ENCODE results near the gene AGAP1.
"Not testable (repeated sequence)": the region's sequence is repeated elsewhere in the genome, so short reads cannot be mapped to it uniquely, and the experiment has no call there.

The AGAP1 gene

DNA sequence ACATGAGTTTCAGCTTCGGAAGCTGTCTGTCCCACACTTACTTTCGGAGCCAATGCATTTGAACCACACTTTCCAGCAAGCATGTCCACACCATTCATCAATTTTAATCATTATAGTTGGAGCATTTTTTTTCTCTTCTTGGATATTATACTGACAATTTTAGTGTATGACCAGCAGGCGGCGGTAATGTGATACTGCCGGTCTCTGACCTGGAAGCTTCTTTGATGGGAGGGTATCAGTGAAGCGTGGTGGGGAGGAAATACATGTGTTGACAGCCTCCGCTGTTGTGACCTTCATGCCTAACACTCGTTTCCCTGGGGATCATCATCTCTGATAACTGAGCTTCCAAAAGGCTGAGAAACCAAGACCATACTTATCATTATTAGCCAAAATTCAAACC lies 442.6 kb downstream of the AGAP1 start:
- DNase-seq: no peak

DNA sequence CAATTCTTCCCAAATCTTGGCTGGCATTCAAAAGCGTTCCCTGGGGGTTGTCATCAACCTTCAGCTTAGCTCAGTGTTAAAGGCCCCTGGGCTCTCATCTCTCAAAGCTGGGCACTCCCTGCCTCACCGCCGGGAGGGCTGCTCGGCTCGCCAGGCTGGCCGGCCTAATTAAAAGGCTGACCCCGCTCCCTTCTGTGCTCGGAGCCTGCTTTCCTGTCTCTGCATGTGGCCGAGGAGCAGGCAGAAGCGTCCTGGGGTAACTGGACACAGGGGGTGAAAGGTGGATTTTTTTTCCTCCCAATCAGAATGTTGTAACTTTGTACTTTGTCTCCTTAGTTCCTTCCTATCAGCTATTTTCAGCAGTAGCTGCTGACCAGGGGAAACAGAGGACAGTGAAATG lies 443.2 kb downstream of the AGAP1 start:
- DNase-seq: no peak

DNA sequence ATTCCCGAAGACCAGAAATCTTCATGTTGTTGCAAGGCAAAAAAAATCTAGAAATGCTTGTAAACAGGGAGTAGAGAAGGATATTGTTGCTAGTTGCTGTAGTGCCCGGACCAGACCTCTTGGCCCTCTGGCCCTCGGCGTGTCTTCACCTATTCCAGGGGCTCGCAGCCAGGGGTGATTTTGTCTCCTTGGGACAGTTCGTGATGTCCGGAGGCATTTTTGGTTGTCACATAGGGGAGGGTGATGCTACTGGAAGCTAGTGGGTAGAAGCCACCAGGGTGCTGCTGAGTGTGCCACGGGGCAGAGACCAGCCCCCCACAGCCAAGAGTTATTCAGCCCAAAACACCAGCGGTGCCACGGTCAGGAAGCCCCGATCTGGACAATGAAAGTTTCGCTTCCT lies 443.7 kb downstream of the AGAP1 start:
- DNase-seq: no peak

DNA sequence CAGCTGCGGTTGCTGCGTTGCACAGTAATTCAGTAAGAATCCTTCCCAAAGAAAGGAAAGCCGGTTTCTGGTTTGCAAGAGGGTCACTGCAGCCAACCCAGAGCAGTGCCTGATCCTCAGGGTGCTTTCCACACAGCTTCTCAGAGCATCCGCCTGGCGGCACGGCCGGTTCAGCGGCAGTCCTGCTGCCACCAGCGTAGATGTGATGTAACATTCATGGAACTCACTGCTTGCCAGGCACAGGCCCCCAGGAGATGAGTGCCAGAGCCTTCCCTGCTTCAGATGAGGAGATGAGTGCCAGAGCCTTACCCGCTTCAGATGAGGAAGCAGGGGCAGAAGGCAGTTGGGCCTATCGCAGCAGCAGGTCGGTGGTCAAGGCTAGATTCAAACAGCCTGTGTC lies 444.1 kb downstream of the AGAP1 start:
- no peak for DNase-seq

DNA sequence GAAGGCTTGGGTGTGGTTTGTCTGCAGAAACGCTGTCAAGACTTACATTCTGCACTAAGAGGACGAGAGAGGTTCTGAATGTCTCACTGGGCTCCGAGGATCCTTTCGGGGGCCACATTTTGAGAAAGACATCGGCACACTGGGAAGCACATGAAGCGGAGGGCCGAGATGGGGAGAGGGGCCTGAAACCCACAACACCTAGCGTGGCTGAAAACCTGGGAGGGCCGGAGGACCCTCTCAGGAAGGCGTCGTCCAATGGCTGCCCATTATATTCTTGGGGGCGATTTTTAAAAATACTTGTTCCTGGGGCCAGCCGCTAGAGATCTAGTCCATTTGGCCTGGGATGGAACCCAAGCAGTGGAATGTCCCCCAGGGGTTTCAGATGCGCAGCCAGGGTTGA lies 444.8 kb downstream of the AGAP1 start:
- DNase-seq: no peak

DNA sequence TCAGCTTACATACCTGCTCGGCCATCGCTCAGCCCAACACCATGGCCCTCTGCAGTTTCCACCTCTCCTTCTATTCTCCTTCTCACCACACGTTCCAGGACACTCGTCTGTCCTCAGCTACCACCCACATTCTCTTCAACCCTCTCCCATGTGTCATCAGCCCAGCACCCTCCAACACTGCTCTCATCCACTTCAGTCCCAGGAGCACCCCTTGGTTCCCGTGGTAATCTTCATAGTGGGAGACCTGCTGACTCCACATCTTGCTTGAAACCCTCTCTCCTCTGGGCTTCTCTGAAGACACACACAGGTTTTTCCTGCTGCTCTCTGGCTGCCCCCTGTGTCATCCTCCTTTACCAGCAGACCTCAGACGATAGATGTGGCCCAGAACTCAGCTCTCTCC lies 445.6 kb downstream of the AGAP1 start:
- no peak for DNase-seq

DNA sequence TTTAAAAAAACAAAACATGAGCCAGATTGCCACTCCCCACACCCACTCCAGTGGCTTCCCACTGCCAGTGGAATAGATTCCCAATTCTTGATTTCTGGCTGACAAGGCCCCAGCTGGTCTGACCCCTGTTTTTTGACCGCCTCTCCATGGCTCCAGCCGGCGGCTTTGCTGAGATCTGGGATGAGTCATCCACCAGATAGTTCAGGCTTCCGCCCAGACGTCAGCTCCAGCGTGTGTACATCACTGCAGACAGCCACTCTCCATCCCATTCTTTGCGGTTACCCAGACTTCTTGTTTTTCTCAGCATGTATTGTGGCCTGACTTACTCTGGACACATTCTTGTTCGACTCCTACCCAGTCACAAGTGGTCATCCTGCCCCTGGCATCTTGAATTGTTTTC lies 446.5 kb downstream of the AGAP1 start:
- no peak for DNase-seq

DNA sequence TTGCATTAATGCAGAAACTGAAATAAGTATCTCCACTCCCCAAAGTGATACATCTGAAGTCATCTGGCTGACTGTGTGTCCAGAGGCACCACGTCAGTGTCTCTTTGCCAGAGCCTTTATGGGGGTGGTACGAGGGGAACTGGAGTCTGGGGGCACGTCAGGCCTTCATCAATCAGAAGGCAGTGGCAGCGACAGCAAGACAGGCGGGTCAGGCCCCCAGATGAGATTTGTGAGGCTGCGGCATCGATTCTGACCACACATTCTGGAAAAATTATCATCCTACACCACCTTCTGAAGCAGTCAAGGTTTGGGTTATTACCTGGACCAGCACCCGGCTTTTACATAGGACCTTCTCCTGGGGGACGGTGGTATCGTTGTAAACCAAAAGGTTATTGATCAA lies 450.7 kb downstream of the AGAP1 start:
- DNase-seq: no peak

DNA sequence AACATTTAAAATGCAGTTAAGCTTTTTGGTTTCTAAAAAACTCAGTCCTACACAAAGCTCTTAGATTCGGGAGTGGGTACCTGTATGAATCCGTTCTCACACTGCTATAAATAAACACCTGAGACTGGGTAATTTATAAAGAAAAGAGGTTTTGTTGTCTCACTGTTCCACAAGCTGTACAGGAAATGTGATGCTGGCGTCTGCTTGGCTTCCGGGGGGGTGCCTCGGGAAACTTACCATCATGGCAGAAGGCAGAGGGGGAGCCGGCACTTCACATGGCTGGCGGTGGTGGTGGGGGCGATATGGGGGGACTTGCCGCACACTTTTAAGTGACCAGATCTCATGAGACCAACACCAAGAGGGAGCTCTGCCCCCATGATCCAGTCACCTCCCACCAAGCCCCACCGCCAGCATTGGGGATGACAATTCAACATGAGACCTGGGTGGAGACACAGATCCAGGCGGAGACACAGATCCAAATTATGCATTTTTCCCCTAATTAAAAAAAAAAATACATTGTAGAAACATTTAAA lies 451.8 kb downstream of the AGAP1 start:
- no peak for DNase-seq

DNA sequence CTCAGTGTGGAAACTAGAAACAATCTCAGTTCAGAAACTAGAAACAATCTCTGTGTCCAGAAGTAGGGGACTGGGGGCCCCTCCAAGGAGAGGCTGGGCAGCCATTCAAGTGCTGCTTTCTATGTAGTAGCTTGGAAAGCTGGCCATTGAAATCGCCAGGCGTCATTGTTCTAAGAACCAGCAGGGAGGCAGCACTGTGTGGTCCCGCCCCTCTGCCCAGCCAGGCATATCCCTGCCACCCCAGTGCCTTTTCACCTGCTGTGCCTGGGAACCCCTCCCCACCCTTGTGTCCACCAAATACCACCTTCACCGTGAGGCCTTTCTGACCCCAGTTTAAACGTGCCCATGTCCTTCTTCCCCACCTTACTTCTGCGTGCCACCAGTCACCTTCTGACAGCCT lies 452.7 kb downstream of the AGAP1 start:
- DNase-seq: no peak

DNA sequence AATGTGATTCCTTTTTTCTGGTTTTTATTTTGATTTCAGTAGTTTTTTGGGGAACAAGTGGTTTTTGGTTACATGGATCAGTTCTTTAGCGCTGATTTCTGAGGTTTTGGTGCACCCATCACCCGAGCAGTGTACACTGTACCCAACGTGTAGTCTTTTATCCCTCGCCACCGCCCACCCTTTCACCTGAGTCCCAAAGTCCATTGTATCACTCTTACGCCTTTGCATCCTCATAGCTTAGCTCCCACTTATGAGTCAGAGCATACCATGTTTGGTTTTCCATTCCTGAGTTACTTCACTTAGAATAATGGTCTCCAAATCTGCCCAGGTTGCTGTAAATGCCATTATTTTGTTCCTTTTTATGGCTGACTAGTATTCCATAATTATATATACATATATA lies 453.2 kb downstream of the AGAP1 start:
- not testable (repeated sequence) for DNase-seq

DNA sequence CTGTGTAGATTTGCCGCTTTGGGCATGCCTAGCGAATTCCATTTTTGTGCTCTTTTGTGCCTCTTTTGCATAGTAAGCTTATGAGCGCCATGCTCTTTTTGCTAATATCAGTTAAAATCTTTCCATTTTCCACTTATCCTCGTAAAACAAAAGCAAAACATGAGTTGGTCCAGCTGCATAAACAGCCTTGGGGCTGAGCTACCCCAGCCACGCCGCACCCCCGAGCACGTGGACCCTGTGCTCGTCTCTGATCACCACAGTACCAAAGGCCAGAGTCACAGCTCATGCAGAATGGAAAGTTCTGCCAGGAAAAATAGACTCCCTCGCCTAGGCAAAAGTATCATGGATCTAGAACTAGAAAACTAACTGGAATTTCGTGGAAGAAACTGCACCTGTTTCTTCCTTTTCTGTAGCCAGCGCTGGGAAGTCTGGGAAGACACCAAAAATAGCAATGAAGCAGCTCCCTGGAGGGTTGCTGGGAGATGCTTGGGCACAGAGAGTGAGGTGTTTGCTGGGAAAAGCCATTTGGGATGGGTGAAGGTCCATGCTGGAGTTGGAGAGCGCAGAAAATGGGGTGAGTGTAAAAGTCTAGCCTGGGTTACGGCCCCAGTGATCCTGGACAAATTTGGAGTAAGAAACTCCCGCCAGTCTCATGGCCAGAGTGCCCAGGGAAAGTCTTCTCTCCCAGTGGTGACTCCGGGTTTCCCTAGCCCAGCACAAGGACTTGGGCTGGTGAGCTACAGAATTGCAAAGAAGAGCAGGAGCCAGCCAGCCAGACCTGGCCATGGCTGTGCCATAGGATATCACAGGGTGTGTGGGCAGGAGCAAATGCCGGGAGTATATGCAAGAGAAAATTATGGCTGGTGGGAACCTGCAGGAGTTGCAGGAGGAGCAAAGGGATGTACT lies 456.0 kb downstream of the AGAP1 start:
- DNase-seq: no peak

DNA sequence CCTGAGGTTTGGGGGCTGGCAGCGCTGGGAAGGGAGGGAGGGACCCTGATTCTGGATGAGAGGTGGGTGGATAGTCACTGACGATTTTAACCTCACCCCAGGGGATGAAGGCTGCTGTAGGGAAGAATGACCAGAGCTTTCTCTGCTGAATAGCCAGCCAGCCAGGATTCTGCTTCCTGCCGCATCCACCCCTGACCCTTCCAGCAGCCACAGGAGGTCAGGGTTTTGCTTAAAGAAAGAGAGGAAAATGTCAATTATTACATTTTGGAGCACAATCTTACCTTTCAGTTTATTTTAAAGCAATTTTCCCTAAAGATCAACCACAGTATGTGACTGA lies 456.6 kb downstream of the AGAP1 start:
- DNase-seq: no peak

DNA sequence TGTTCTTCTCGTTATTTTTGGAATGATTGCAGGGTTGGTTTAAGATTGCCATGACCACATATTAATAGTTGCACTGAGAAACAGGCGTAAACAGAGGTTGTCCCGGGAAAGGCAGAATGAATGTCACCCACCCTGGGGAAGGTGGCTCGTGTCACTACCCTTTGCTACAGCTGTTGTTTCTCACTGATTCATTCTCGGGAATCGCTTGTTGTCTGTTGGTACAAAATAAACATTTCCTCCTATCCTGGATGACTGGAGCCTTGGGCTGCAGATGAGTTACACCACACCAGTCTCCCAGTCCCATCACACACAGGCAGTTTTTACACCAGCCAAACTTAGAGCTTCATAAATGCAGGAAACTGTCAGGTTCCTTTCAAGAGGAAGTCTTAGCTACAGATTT lies 457.6 kb downstream of the AGAP1 start:
- no peak for DNase-seq

DNA sequence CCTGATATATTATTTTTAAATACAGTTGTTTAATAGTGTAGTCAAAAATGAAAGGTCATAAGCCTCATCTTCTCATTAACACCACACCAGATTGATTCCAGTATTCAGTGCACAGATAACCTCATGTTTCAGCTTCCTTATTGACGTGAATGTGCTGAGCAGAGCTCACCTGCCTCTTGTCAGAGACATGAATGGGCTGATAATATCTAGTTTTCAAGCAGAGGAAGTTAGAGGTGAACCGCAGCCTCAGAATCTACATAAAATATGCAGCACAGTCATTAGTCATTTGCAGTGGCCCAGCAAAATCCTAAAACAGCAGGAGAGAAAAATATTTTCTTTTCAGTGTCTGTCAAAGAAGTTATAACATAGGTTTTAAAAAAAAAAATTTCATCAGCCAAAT lies 458.1 kb downstream of the AGAP1 start:
- DNase-seq: no peak

DNA sequence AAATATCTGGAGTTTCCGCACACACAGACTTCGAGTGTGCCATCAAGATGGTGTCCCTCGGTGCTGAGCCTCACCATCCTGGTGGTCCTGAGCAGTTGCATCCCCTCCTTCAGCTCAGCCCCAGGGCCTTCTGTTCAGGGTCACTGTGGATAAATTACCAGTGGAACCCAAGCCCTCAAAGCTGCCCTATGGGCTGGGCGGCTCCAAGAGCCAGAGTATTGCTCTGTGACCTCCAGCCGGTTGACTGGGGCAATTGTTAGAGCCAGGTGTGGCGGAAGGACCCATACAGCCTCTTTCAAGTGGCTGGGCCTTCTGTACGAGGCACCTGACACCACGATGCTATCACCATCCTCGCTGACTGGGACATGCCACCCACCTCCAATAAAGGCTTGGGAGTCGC lies 458.9 kb downstream of the AGAP1 start:
- no peak for DNase-seq

DNA sequence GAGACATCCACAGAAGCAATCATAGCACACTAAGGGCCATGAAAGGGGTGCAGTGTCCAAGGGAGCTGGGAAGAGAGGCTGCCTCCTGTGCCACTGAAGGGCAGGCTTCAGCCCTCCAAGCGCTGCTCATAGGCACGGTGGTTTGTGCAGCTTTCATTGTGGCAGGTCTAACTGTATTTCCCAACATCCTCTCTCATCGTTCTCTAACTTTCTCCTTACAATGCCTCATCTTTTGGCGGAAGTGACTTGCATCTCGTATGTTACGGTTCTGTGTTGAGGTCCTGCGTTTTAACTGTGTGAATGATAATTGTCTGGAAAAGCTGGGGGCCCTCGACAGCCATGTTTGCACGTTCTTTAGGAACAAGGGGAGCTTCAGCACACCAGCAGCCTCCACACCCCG lies 460.4 kb downstream of the AGAP1 start:
- no peak for DNase-seq

DNA sequence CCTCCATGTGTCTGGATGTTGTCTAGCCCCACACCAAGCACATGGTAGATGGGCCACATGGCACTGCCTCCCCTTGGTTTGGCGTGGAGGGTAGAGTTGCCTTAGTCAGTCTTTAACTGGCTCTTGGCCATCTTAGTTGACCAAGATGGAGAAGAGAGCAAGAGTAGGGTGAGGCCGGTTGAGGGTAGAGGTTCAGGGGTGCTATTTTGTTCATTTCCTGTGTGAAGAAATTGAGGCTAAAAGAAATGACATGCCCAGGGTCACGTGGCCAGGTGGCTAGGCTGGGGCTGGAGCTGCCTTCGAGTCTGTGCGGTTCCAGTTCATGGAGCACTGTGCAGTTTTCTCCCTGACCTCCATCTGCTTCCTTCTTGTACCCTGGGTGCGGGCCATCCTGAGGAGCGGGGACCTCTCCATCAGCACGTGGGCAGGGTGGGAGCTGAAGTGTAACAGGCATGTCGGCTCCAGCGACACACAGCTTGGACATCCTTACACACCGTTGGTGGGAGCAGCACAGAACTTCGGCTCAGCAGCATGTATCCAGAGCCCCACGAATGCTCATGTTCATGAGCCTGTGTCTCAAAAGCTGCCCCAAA lies 461.1 kb downstream of the AGAP1 start:
- no peak for DNase-seq

DNA sequence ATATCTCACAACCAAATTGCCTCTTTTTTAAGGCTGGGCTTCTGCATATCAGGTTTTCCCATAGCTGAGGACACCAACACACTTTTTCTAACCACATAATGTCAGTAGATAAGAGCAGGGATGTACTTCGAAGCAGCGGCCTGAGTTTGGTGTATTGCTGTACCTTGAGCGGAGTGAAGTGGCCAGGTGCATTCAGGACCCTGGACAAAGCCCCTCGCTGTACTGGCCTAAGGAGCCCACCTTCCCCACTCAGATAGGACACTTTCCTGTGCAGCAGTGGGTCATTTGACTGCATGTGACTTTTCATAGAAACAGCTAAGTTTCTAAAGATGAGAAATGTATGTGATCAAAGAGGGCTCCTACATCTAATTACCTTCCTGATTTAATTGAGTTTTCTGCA lies 461.8 kb downstream of the AGAP1 start:
- DNase-seq: no peak

DNA sequence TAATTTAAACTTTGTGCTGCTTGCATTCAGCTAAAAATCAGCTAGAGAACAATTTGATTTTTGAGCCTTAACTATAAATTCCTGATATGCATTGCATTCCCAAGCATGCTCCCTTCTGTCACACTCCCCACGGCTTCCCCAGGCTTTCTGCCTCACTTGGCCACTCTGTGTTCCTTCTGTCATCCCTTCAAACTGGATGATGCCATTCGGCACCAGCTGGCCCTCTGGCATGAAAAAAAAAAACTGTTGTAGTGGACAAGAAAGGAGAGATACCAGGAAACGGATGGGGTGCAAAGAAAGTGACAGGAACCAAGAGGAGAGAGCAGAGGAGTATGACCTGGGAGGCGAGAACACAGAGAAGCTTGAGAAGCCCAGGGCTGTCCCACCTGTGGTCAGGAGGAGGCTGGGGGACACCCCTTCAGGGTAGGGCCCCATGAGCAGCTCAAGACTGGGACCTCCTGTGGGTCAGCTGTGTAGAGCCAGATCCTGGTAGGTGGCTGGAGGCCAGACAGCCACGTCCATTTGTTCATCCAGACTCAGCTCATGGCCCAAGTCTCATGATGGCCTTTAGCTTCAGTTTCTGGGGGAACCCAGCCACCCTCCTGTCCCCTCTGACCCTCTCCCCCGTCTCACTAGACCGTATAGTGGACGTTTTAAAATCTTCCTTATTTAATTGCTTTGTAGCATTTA lies 462.6 kb downstream of the AGAP1 start:
- no peak for DNase-seq

DNA sequence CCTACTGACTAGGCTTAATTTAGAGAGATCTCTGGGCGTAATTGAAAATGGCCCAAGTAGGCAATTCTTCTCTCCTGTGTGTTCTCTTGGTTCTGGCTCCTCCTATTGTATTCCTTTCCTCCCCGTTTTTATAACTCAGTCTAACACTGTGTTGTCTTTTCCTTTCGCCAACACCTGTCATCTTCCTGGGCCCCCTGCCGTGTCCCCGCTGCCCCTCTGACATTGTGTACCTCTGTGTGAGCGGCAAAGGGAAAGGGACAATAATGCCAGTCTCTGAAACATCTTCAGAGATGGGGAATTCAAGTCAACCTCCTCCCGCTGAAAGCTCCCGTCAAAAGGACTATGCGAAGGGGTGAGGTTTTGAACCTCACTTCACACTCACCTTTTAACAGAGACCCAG lies 463.4 kb downstream of the AGAP1 start:
- DNase-seq: no peak

DNA sequence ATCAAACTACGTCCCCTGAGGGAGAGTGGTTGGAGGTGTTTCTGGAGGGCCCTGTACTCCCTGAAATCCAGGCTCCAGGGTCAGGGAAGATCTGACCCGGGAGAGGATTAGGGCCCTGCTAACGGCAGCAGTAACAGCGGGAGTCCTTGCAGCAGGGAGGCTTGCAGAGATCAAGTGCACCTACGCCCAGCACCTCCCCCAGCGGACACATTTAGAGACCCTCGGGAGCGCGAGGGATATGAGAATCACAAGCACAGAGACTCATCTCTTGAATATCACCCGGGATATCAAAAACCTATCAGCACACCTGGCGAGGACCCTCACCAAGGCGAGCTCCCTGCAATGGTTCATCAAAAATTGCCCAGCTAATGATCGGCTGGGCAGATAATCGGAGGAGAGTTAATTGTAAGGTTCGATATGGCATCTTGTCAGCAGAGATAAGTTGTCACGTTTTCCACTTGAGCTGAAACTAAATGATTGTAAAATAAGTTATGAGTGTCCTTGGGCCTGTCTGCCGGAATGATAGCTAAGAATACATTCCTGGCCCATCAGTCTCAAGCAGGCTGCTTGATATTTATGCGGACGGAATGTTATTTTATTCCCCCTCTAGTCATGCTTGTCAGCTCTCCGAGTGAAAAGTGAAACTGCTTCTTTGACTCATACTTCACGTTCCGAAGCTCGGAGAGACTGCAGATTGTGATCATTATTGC lies 464.5 kb downstream of the AGAP1 start:
- DNase-seq: no peak

DNA sequence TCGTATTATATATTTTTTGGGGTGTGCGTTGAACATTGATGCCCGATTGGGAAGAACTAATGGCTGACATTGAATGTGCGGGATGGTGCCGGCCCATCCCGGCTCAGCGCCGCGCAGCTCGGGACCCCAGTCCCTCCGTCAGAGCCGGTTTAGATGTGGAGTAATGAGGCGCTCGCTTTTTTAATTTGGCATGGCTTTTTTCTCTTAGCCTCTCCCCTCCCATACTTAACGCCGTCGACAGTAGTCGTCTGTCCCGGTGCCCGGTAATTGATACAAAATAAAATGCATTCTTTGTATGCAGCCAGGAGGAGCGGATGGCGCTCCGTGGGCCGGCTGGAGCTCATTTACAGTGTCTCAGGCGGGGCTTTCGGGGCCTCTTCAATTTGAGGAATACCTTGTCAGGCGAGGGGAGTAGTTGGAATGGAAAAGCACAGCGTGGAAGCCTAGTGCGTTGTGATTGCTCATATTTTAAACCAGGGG lies 465.1 kb downstream of the AGAP1 start:
- no peak for DNase-seq

Measured in Kasumi-1 (cell line).